ENCODE data around the gene TBC1D10B.

Gene TBC1D10B

GRCh38 chr16:30376461-30376902 lies 6.2 kb upstream of the TBC1D10B start:
- H3K4me3 ChIP-seq (ENCODE audit: low read depth, low read length), result no peak overlapping the region
- no peak for TF ChIP-seq CTCF (conservative IDR thresholded peaks at IDR 0.05; ENCODE audit: low read depth, low read length)
- DNase-seq (ENCODE audit: low read depth), result no peak

- no peak overlapping the region for H3K4me3 ChIP-seq (ENCODE audit: low read depth, low read length)
- no peak for TF ChIP-seq CTCF (conservative IDR thresholded peaks at IDR 0.05; ENCODE audit: low read depth, low read length)
- no peak for DNase-seq (ENCODE audit: low read depth)
Observed at GRCh38 chr16:30375864-30376263, 5.6 kb upstream of the TBC1D10B start.

- H3K4me3 ChIP-seq (ENCODE audit: low read depth, low read length), result no peak within 1 kb of the TSS
- no peak for DNase-seq (ENCODE audit: low read depth)
- no peak for TF ChIP-seq CTCF (conservative IDR thresholded peaks at IDR 0.05; ENCODE audit: low read depth, low read length)
Observed at GRCh38 chr16:30374538-30374937, 4.2 kb upstream of the TBC1D10B start, which contains the start of gene MYL11. MYL11 (plus strand) TSS chr16:30374802; CDS start chr16:30374858, 56 bp downstream.

- DNase-seq (ENCODE audit: low read depth), result no peak
- H3K4me3 ChIP-seq (ENCODE audit: low read depth, low read length), result no peak overlapping the region
- TF ChIP-seq CTCF (conservative IDR thresholded peaks at IDR 0.05; ENCODE audit: low read depth, low read length), result no peak
Observed at GRCh38 chr16:30372725-30373124, 2.4 kb upstream of the TBC1D10B start.

- no peak for DNase-seq (ENCODE audit: low read depth)
- TF ChIP-seq CTCF (conservative IDR thresholded peaks at IDR 0.05; ENCODE audit: low read depth, low read length), result no peak
- H3K4me3 ChIP-seq (ENCODE audit: low read depth, low read length), result no peak overlapping the region
Observed at GRCh38 chr16:30372038-30372712, 1.9 kb upstream of the TBC1D10B start.

- DNase-seq (ENCODE audit: low read depth), result no peak
- TF ChIP-seq CTCF (conservative IDR thresholded peaks at IDR 0.05; ENCODE audit: low read depth, low read length), result no peak
- peak overlapping the region; percentile 66 for H3K4me3 ChIP-seq (ENCODE audit: low read depth, low read length)
Observed at GRCh38 chr16:30371248-30371816, 1.0 kb upstream of the TBC1D10B start.
